Measurements from ENCODE around the gene POLR2A. TPM values are rescaled to one million over a fixed set of nuclear protein-coding genes. Genes with fewer than 3 reads are reported as not detected.
A peak's percentile ranks its signal among the peaks of the same experiment; 100 is the strongest.

The POLR2A gene
- total RNA-seq, 1 donor, result 74.1 TPM

DNA sequence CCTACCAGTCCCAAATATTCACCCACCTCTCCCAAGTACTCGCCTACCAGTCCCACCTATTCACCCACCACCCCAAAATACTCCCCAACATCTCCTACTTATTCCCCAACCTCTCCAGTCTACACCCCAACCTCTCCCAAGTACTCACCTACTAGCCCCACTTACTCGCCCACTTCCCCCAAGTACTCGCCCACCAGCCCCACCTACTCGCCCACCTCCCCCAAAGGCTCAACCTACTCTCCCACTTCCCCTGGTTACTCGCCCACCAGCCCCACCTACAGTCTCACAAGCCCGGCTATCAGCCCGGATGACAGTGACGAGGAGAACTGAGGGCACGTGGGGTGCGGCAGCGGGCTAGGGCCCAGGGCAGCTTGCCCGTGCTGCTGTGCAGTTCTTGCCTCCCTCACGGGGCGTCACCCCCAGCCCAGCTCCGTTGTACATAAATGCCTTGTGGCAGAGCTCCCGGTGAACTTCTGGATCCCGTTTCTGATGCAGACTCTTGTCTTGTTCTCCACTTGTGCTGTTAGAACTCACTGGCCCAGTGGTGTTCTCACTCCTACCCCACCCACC is 29.8 kb downstream of the POLR2A start:
- no peak overlapping the region for H3K4me3 ChIP-seq (ENCODE audit: low read depth, low read length)
- TF ChIP-seq, protein P1, sequence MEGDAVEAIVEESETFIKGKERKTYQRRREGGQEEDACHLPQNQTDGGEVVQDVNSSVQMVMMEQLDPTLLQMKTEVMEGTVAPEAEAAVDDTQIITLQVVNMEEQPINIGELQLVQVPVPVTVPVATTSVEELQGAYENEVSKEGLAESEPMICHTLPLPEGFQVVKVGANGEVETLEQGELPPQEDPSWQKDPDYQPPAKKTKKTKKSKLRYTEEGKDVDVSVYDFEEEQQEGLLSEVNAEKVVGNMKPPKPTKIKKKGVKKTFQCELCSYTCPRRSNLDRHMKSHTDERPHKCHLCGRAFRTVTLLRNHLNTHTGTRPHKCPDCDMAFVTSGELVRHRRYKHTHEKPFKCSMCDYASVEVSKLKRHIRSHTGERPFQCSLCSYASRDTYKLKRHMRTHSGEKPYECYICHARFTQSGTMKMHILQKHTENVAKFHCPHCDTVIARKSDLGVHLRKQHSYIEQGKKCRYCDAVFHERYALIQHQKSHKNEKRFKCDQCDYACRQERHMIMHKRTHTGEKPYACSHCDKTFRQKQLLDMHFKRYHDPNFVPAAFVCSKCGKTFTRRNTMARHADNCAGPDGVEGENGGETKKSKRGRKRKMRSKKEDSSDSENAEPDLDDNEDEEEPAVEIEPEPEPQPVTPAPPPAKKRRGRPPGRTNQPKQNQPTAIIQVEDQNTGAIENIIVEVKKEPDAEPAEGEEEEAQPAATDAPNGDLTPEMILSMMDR (IDR thresholded peaks at IDR 0.05; ENCODE audit: insufficient read depth, low read length), result no peak
- DNase-seq (ENCODE audit: low read depth), result no peak

- TF ChIP-seq, protein P1 (IDR thresholded peaks at IDR 0.05; ENCODE audit: insufficient read depth, low read length), result no peak
- no peak overlapping the region for H3K4me3 ChIP-seq (ENCODE audit: low read depth, low read length)
- DNase-seq (ENCODE audit: low read depth), result no peak
Observed at GRCh38 chr17:7515911-7516610, 31.9 kb downstream of the POLR2A start.

DNA sequence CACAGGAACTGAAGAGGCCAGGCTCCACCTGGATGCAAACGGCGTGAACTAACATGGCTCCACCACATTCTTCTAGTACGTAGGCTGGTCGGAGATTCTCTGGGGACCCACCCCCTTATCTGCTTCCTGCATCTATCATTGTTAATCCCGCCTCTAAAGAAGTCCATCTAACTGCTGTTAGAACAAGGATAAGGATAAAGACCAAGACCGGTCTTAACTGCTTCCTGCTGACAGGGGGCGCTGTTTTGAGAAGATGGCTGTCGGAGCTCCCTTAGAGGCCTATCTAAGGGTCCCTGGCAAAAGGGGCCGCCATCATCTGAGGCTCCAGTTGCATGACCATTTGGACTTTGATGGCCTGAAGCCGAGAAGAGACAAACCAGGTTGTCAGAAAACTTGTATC is 38.9 kb downstream of the POLR2A start:
- no peak overlapping the region for H3K4me3 ChIP-seq (ENCODE audit: low read depth, low read length)
- TF ChIP-seq, protein P1 (IDR thresholded peaks at IDR 0.05; ENCODE audit: insufficient read depth, low read length), result peak; percentile 51
- DNase-seq (ENCODE audit: low read depth), result peak; percentile 22

DNA sequence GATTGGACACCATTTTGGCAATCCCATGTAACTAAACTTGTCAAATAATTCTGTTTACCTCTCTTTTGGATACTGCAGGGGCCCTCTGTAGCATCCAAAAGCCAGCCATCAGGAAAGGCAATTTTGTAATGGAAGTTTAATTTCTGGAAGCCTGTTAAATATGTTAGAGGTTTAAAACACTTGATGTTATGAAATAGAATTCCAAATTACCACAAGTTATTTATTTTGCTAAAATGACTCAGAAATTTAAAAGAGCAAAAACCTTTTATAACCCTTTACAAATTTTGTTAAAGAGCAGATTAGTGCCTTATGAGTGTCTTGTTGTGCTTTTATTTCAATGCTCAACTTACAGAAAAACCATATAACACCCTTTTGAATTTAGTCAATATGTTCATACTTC is 44.7 kb downstream of the POLR2A start:
- no peak overlapping the region for H3K4me3 ChIP-seq (ENCODE audit: low read depth, low read length)
- TF ChIP-seq, protein P1 (IDR thresholded peaks at IDR 0.05; ENCODE audit: insufficient read depth, low read length), result no peak
- no peak for DNase-seq (ENCODE audit: low read depth)

GRCh38 chr17:7530023-7530900 is 46.1 kb downstream of the POLR2A start:
- H3K4me3 ChIP-seq (ENCODE audit: low read depth, low read length), result no peak overlapping the region
- TF ChIP-seq, protein P1 (IDR thresholded peaks at IDR 0.05; ENCODE audit: insufficient read depth, low read length), result no peak
- no peak for DNase-seq (ENCODE audit: low read depth)

DNA sequence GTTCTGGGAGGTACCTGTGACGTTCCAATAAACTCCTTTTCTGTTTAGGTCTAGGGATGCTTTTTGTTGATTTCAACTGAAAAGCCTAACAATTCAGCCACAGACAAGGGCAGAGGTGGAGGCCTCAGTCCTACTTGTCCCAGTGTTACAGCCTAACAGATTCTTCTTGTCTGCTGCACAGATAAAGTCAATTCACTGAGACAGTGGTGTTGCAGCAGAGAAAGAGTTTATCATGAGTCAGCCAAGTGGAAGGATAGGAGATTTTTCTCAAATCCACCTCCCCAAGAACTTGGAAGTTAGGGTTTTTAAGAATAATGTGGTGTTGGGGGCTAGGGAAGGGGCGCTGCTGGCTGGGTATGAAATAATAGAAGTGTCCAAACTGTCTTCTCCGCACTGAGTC is 53.9 kb downstream of the POLR2A start:
- DNase-seq (ENCODE audit: low read depth), result no peak

More for the DNA sequence above, 53.9 kb downstream of the POLR2A start:
- H3K4me3 ChIP-seq (ENCODE audit: low read depth, low read length), result no peak overlapping the region
- TF ChIP-seq, protein P1 (IDR thresholded peaks at IDR 0.05; ENCODE audit: insufficient read depth, low read length), result no peak

Data from fibroblast of the aortic adventitia (primary cell).